K562 (cell line): ENCODE results near the gene IL1R1. TPM values are rescaled to one million over a fixed set of nuclear protein-coding genes. Genes with fewer than 3 reads are reported as not detected.

ENCODE experiments used
- ATAC-seq: fragments of 200-7000 bp; cut with Tn5 transposase; 3 replicates; pipeline ENCODE4 v1.9.1; 2020; ENCODE audit warnings: moderate library complexity
- BruUV-seq: library from RNA; stranded (reverse); fragments of 400-500 nt; replicated peaks from 2 replicates; lab custom pipeline; 2021; lab: Mats Ljungman, UMichigan
- CTCF ChIA-PET: fragments of 300-600 bp; formaldehyde crosslinking; extraction: SDS; loops from one replicate; lab custom pipeline; 2021; ENCODE audit warnings: low intra/inter-chr PET ratio; lab: Yijun Ruan, JAX
- POLR2A ChIA-PET: fragments of 300-600, 350-650 bp; sonication (Branson Sonifier 250); formaldehyde crosslinking; extraction: SDS; loops from one replicate; lab custom pipeline; 2021; ENCODE audit warnings: antibody characterized with exemption, inconsistent platforms; lab: Yijun Ruan, JAX
- DNase-seq, 4 experiments: peaks; one replicate each; pipeline versions ENCODE4 v3.0.0 to v3.0.0-alpha.2; 2011 to 2018; ENCODE audit warnings: low spot score in 3 of 4, mixed read lengths in 3 of 4; ENCODE audit errors: extremely low read depth in 1 of 4
- FAIRE-seq: peaks from 2 replicates; lab custom pipeline; 2011; peaks lifted over from hg19 to GRCh38; lab: Jason Lieb, UNC
- H2AFZ ChIP-seq: 2 replicates; pipeline ENCODE4 v1.6.0; 2011; ENCODE audit warnings: low read depth, low read length, control low read depth, inconsistent platforms
- H3K27ac ChIP-seq: fragments of 200-600 bp; 3 replicates; pipeline ENCODE4 v1.8.0; 2011; ENCODE audit warnings: low read depth, mild to moderate bottlenecking, control low read depth, inconsistent platforms, low read length, moderate library complexity, mixed read lengths; ENCODE audit errors: extremely low read depth
- H3K27me3 ChIP-seq, 2 experiments: fragments of 300-600 bp in 1 of 2; 2 replicates in 1 of 2; 3 replicates in 1 of 2; pipeline versions ENCODE4 v1.6.0 to v1.8.0; 2011; ENCODE audit warnings: inconsistent platforms in 2 of 2, low read length in 2 of 2, mild to moderate bottlenecking in 1 of 2, mixed read lengths in 1 of 2, moderate library complexity in 1 of 2; ENCODE audit not compliant: control insufficient read depth in 2 of 2, insufficient read depth in 2 of 2
- H3K36me3 ChIP-seq: fragments of 300-600 bp; 3 replicates; pipeline ENCODE4 v1.8.0; 2011; ENCODE audit warnings: mild to moderate bottlenecking, low read length, inconsistent platforms; ENCODE audit not compliant: control insufficient read depth, insufficient read depth
- H3K4me1 ChIP-seq, 2 experiments: fragments of 200-600 bp in 1 of 2; replicated peaks in 1 of 2; 2 replicates in 1 of 2; 3 replicates in 1 of 2; pipeline versions ENCODE4 v1.5.1 to v1.8.0; 2011; ENCODE audit warnings: inconsistent platforms in 2 of 2, low read length in 2 of 2, mild to moderate bottlenecking in 1 of 2, mixed read lengths in 1 of 2, moderate library complexity in 1 of 2; ENCODE audit not compliant: control insufficient read depth in 2 of 2, insufficient read depth in 2 of 2
- H3K4me2 ChIP-seq: 2 replicates; pipeline ENCODE4 v1.6.1; 2011; ENCODE audit warnings: low read length, control low read depth, inconsistent platforms, mixed read lengths; ENCODE audit not compliant: insufficient read depth
- H3K4me3 ChIP-seq: fragments of 200-600 bp; sonication (generic), shearing (Covaris generic); 2 replicates; pipeline ENCODE4 v1.5.1; 2016; ENCODE audit warnings: control low read depth, inconsistent platforms
- H3K79me2 ChIP-seq: fragments of 200-600 bp; 3 replicates; pipeline ENCODE4 v1.8.0; 2011; ENCODE audit warnings: low read length, inconsistent platforms; ENCODE audit not compliant: control insufficient read depth, insufficient read depth
- H3K9ac ChIP-seq, 2 experiments: 2 replicates each; pipeline versions ENCODE4 v1.6.0 to v1.6.1; 2011; ENCODE audit warnings: low read depth in 2 of 2, low read length in 2 of 2, control low read depth in 1 of 2, inconsistent platforms in 1 of 2, mild to moderate bottlenecking in 1 of 2, mixed read lengths in 1 of 2; ENCODE audit not compliant: insufficient read depth in 1 of 2
- H3K9me1 ChIP-seq: one replicate; pipeline ENCODE4 v1.6.0; 2011; ENCODE audit warnings: inconsistent platforms, mild to moderate bottlenecking, low read length, moderate library complexity; ENCODE audit not compliant: control insufficient read depth, insufficient read depth
- H3K9me3 ChIP-seq: replicated peaks from 2 replicates; pipeline ENCODE4 v1.5.1; 2011; ENCODE audit warnings: low read depth, low read length, inconsistent platforms; ENCODE audit not compliant: control insufficient read depth, insufficient read depth
- H4K20me1 ChIP-seq: replicated peaks from 2 replicates; pipeline ENCODE4 v1.6.1; 2011; ENCODE audit warnings: low read length, inconsistent platforms, mixed read lengths; ENCODE audit not compliant: control insufficient read depth, insufficient read depth
- ARID2 ChIP-seq: fragments of 450-650 bp; IDR thresholded peaks from 2 replicates; pipeline ENCODE4 v1.6.1; 2017; ENCODE audit warnings: antibody characterized with exemption, mild to moderate bottlenecking
- WGBS: fragments of 100-300 bp; shearing (Covaris generic); methylation state at CpG from one replicate; pipeline ENCODE4 v1.1.6; 2016; ENCODE audit warnings: low coverage, mixed read lengths; ENCODE audit not compliant: insufficient coverage; ENCODE audit errors: missing lambda C conversion rate; 5-methylcytosine and 5-hydroxymethylcytosine counted together
- in situ Hi-C: fragments of 300-500 bp; cut with MboI; formaldehyde crosslinking; loops from 4 replicates; pipeline ENCODE4 v1.15.0; 2018; ENCODE audit warnings: inconsistent platforms, mixed read lengths
- intact Hi-C: fragments of 100-400 bp; cut with micrococcal nuclease; formaldehyde crosslinking; loops from 2 replicates; pipeline ENCODE4 v1.14.2; 2022
- polyA plus RNA-seq, 8 experiments: library from polyadenylated mRNA; depleted of rRNA in 4 of 8; stranded (reverse) in 5 of 8; unstranded in 3 of 8; fragments of >200 nt; fragmentation: Nextera tagmentation in 2 of 8; fragmentation: Illumina TruSeq in 1 of 8; extraction: Ambion mirVana in 2 of 8; extraction: Trizol in 1 of 8; gene quantifications; 2 replicates each; pipeline versions ENCODE4 v1.2.1 to v1.2.3, GENCODE V29; 2011 to 2014; ENCODE audit warnings: inconsistent platforms in 1 of 8, missing spikeins in 1 of 8
- total RNA-seq, 7 experiments: library from RNA; depleted of rRNA in 6 of 7; stranded (reverse); fragments of >200 nt in 6 of 7; fragmentation: Illumina TruSeq in 2 of 7; extraction: Trizol in 2 of 7; gene quantifications; 2 replicates each; pipeline versions ENCODE4 v1.2.1 to v1.2.3, GENCODE V29; 2011 to 2021; ENCODE audit warnings: low replicate concordance in 1 of 7
- TF ChIP-seq, protein P1 (sequence below): fragments of 450-650 bp; IDR thresholded peaks from 2 replicates; pipeline ENCODE4 v1.7.1; 2018; ENCODE audit warnings: mild to moderate bottlenecking, low read depth; ENCODE audit not compliant: partially characterized antibody
- TF ChIP-seq, protein P2 (sequence below), 2 experiments: fragments of 450-650 bp; IDR thresholded peaks; 2 replicates each; pipeline ENCODE4 v1.6.1; 2016
- TF ChIP-seq, protein P3 (sequence below): fragments of 250-450 bp; sonication (Bioruptor Pico); IDR thresholded peaks from 2 replicates; pipeline ENCODE4 v1.5.0; 2022; ENCODE audit warnings: mild to moderate bottlenecking

The IL1R1 gene
- total and polyA plus RNA-seq, 9 of the 15 experiments (the other 6 are each of a cell fraction or from before 2014, with no cell fraction given) = 0.81 to 3.9 (median 1.6) TPM

DNA sequence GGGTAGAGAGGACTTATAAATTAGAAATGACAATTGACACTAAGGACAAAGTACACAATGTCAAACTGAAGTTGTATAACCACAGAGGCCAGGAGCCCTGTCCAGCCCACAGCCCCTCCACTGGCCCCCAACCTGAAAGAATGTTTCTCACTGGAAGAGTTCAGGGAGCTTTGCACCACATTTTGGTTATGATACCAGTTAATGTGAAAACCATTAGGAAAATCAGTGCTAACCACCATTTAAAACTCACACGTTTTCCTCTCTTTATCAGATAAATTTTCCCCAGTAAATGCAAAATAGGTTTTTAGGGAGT lies 38.1 kb downstream of the IL1R1 start:
- H3K79me2 ChIP-seq = no peaks in the 10 kb centered on the region
- FAIRE-seq (no peak), DNase-seq (no peak), ATAC-seq (no peak)
- TF ChIP-seq, protein P1, sequence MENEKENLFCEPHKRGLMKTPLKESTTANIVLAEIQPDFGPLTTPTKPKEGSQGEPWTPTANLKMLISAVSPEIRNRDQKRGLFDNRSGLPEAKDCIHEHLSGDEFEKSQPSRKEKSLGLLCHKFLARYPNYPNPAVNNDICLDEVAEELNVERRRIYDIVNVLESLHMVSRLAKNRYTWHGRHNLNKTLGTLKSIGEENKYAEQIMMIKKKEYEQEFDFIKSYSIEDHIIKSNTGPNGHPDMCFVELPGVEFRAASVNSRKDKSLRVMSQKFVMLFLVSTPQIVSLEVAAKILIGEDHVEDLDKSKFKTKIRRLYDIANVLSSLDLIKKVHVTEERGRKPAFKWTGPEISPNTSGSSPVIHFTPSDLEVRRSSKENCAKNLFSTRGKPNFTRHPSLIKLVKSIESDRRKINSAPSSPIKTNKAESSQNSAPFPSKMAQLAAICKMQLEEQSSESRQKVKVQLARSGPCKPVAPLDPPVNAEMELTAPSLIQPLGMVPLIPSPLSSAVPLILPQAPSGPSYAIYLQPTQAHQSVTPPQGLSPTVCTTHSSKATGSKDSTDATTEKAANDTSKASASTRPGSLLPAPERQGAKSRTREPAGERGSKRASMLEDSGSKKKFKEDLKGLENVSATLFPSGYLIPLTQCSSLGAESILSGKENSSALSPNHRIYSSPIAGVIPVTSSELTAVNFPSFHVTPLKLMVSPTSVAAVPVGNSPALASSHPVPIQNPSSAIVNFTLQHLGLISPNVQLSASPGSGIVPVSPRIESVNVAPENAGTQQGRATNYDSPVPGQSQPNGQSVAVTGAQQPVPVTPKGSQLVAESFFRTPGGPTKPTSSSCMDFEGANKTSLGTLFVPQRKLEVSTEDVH = no peak
- TF ChIP-seq, protein P2, sequence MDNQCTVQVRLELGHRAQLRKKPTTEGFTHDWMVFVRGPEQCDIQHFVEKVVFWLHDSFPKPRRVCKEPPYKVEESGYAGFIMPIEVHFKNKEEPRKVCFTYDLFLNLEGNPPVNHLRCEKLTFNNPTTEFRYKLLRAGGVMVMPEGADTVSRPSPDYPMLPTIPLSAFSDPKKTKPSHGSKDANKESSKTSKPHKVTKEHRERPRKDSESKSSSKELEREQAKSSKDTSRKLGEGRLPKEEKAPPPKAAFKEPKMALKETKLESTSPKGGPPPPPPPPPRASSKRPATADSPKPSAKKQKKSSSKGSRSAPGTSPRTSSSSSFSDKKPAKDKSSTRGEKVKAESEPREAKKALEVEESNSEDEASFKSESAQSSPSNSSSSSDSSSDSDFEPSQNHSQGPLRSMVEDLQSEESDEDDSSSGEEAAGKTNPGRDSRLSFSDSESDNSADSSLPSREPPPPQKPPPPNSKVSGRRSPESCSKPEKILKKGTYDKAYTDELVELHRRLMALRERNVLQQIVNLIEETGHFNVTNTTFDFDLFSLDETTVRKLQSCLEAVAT (IDR thresholded peaks at IDR 0.05) = no peak
- no peak for TF ChIP-seq ARID2
- TF ChIP-seq, protein P3, sequence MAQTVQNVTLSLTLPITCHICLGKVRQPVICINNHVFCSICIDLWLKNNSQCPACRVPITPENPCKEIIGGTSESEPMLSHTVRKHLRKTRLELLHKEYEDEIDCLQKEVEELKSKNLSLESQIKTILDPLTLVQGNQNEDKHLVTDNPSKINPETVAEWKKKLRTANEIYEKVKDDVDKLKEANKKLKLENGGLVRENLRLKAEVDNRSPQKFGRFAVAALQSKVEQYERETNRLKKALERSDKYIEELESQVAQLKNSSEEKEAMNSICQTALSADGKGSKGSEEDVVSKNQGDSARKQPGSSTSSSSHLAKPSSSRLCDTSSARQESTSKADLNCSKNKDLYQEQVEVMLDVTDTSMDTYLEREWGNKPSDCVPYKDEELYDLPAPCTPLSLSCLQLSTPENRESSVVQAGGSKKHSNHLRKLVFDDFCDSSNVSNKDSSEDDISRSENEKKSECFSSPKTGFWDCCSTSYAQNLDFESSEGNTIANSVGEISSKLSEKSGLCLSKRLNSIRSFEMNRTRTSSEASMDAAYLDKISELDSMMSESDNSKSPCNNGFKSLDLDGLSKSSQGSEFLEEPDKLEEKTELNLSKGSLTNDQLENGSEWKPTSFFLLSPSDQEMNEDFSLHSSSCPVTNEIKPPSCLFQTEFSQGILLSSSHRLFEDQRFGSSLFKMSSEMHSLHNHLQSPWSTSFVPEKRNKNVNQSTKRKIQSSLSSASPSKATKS = no peak
- no peaks in the 10 kb centered on the region for H3K27me3 ChIP-seq
- H3K4me3 ChIP-seq = no peak overlapping the region
- H3K9me1 ChIP-seq = no peaks in the 10 kb centered on the region
- ChIA-PET CTCF (no interaction called here), POLR2A (no interaction called here)
- no peak overlapping the region for H3K9ac ChIP-seq
- no peaks in the 10 kb centered on the region for H3K36me3 ChIP-seq
- no peaks in the 10 kb centered on the region for H3K4me1 ChIP-seq
- no TSS peak for BruUV-seq
- H3K27ac ChIP-seq = no peak overlapping the region
- in situ Hi-C loops = no loop called here
- intact Hi-C loops = no loop called here
- no peak overlapping the region for H3K4me2 ChIP-seq
- WGBS = 0% methylated on average over 1 of the region's 1 CpG
- H4K20me1 ChIP-seq = no peaks in the 10 kb centered on the region
- H3K9me3 ChIP-seq = no peaks in the 10 kb centered on the region
- H2AFZ ChIP-seq = no peak overlapping the region
